ENCODE measurements around the gene SLC6A16.
"Not testable (repeated sequence)": the region's sequence is repeated elsewhere in the genome, so short reads cannot be mapped to it uniquely, and the experiment has no call there.

SLC6A16 gene

DNA sequence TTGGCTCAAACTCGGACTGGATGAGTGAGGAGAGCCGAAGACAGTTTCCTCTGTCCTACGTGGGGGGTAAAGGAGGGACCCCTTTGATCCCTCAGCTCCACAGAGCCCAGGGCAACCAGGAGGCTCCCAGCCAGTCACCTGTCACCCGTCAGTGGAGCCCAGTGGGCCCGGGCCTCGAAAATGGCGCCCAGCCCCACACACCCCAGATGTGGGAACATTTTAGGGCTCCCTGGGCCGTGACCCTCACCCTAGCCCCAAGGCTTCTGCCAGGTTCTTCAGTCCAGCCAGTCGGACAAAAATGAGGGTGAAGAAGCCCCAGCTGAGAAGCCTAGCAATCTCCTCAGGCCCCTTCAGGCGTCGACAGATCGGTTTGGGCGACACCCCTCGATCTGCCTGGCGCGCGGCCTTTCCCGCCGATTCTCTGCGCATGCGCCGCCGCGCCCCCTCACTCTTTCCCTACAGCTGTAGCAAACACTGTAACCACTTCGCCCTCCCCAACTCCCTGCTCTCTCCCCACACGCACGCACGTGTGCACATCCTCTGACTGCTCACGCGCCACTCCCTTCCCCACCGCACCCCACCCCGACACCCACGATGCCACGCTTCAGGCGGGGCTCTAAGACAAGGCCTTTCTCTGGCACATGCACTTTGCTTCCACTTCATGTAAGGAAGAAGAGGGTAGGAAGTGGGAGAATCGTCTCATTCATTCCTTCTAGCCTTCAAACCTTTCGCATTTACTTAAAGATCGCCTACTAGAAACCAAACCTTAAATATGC, at the start of gene SLC6A16:
Gene SLC6A16, minus strand, starts transcription at position 391 of the 776 bp plus-strand sequence. CDS start 13,844 bp downstream, outside the sequence.
- DNase-seq: no peak

- not testable (repeated sequence) for DNase-seq
These were observed 48.2 kb upstream of the SLC6A16 start for GRCh38 chr19:49373174-49373573.

DNA sequence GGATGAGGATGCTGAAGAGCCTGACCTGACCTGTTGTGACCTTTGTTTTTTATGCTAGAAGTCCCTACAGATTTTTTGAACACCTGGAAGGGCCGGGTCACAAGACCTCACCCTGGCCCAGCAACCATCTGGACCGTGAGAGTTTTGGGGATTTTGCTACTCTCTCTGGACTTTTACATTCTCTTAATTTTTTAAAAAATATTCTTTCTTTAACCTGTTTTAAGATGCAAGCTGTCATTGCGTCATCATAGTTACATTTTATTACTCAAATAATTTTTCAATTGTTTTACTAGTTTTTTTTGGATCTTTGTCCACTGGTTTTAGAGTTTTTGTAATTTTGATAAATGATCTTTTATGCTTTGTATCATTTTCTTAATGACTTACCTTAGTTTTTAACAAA, 46.2 kb upstream of the SLC6A16 start:
- DNase-seq: no peak

- DNase-seq: no peak
These were observed 43.8 kb upstream of the SLC6A16 start for GRCh38 chr19:49368711-49369358.

GRCh38 chr19:49366110-49366509, 41.1 kb upstream of the SLC6A16 start:
- DNase-seq: no peak

DNA sequence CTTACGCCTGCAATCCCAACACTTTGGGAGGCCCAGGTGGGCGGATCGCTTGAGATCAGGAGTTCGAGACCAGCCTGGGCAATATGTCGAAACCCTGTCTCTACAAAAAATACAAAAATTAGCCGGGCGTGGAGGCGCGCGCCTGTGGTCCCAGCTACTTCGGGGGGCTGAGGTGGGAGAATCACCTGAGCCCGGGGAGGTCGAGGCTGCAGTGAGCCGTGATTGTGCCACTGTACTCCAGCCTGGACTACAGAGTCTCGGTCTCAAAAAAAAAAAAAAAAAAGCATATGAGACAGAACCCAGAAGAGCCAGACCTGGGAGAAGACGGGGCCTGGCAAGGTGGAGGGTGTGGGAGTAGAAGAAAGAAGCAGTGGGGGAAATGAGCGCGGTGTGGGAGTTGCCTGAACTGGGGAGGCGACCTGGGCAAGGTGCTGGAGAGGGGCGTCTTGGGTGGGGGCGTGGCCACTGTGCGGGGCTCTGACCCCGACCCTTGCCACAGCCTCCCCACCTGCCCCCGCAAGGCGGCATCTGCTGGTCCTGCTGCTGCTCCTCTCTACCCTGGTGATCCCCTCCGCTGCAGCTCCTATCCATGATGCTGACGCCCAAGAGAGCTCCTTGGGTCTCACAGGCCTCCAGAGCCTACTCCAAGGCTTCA, 39.2 kb upstream of the SLC6A16 start:
- DNase-seq: no peak

DNA sequence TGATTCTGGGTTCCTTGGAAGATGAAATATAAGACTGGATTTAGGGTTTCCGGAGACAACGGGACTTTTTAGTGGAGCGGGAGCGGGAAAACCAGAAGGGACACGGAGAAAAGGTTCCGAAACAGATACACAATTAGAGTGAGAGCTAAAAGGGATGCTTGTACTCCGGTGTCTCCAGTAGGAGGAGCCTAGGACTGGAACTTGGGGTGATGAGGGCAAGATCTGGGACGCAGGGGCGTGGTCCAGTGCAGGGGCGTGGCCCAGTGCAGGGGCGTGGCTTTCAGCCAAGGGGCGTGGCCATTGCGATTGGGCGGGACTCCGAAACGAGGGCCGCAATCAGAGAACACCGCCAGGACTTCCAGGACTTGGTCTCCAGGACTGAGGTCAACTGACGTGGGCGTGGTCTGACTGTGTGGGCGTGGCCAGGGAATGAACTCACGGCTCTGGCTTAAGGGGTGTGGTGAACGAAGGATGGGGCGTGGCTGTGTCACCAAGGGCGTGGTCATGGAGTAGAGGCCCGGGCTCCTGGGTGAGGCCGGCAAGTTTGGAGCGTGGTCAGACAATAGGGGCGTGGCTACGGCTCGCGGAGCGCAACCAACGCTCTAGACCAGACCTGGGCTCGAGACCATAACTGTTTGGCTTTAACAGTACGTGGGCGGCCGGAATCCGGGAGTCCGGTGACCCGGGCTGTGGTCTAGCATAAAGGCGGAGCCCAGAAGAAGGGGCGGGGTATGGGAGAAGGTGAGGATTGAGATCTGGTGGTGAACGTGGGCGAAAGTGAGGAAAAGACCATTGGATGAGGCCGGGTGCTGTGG, 38.5 kb upstream of the SLC6A16 start, which contains the start of gene DKKL1:
Gene DKKL1, plus strand, starts transcription at position 610 of the 815 bp plus-strand sequence. Its CDS starts 122 bp downstream, at position 732.
- peak; percentile 63 for DNase-seq

- no peak for DNase-seq
These were observed 37.9 kb upstream of the SLC6A16 start for GRCh38 chr19:49362929-49363267.

DNA sequence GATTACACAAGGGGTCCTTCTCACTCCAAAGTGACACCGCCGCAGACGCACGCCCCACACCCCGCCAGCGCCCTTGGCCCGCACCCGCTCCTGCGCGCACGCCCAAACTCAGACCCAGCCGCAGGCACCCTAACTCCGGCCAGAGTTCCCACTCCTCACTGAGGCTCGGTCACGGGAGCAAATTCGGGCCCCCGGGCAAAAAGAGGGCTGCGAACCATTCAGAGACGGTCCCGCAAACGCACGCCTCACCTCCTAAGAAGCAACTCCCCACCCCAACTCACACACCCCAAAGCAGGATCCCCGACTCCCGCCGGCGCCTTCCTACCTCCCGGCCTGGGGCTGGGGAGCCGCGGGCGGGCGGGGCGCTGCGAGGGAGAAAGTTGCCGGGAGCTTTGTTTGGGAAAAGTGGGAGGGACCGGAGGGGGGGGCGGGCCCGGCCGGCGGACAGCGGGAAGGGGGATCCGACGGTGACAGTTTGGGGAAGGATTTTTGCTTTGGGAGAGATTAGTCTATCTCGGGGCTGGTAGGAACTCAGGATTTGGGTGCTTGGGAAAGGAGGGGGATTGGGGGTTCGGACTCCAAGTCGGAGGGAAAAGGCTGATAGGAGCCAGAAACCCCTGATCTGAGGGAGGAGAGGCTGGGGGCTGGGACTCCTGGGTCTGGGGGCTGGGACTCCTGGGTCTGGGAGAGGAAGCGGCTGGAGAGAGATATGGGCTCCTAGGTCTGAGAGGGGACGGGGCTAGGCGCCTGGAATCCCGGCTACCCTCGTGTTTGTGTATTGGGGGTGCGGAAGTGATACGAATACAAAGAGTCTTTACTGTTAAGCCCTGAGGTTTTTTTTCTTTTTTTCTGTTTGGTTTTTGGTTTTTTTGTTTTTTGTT, 37.3 kb upstream of the SLC6A16 start, which contains the start of gene TEAD2:
Gene TEAD2, minus strand, starts transcription at position 369 of the 881 bp plus-strand sequence. CDS start 2,341 bp downstream, outside the sequence.
- no peak for DNase-seq

GRCh38 chr19:49361438-49362047, 36.6 kb upstream of the SLC6A16 start:
- DNase-seq: no peak

DNA sequence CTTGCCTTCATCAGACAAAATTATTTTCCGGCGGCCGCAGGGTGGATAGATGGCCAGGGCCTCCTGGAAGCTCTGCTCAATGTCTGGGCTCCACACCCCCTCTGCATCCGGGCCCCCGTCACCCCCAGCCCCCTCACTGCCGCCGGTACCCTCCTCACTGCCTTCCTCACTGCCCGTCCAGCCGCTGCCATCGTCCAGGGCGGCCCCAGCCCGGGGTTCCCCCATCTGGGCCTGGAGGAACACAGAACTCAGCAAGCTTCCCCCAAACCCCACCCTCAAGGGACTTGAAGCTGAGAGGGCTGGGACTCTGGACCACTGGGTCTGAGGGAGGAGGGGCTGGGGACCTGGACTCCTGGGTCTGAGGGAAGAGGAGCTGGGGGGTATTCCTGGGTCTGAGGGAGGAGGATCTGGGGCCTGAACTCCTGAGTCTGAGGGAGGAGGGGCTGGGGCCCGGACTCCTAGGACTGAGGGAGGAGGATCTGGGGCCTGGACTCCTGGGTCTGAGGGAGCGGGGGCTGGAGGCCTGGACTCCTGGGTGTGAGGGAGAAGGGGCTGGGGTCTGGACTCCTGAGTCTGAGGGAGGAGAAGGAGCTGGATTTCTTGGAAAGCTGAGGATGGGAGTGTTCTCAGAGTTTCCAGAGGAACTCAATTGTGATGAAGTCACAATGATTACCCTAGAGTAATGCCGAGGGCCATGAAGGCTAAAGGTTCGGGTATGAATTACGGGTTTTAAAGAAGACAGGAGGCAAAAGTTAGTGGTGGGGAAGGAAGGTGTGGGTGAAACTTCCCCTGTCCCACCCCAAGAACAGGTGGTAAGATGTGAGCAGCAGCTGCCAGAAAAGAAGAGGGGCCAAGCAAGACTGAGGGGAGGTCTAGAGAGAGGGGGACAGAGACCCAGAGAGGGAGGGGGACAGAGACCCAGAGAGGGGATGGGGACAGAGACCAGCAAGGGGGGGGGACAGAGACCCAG, 35.1 kb upstream of the SLC6A16 start:
- DNase-seq: no peak

DNA sequence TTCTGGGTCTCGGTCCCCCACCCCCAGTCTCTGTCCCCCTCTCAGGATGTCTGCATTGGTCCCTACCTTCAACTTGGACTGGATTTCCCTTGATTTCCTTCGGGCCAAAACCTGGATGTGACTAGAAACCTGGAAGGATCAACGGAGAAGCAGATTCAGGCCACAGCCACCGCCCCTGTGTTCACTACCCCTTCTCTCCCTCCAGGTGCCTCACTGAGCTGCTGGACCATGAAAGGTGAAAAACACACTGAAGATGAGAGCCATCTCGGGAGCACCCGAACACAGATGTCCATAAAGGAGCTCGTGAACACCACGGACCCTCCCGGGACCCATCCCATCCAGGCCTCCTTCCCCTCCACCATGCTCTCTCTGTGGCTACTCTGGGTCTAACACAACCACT, 32.2 kb upstream of the SLC6A16 start:
- DNase-seq: no peak

DNA sequence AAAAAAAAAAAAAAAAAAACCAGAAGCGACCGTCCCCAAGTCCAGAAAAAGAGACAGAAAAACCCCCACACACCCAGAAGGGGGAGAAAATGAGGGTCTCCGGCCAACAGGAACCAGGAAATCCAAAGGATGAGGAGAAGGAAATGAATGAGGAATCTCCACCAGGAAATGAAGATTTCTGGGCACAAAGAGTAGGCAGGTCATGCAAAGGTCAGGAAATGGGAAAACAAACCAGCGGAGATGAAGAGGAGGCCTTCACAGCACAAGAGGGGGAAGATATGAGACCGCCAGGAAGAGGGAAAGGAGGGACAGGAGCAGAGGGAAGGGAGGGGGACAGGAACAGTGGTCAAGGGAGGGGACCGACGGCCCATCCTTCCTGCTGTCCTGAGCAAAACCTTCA, 31.4 kb upstream of the SLC6A16 start:
- no peak for DNase-seq

DNA sequence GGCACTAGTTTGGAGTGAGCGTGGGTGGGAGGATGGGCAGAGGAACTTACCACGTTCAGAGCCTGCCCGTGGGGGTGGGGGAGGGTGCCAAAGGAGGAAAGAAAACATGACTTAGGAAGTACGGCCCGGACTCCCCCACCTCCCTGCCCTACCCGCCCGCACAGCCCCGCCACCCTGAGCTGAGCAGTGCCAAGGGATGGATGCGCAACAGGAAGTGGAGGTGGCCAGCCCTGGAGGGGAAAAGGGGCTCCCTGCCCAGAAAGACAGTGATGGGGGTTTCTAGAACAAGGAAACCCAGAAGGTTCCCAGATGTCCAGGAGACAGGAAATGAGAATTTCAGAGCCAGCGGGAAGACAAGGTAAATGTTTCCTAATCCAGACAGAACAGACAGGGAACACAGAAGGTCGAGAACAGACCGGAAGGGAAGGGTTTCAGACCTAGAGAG, 30.9 kb upstream of the SLC6A16 start:
- no peak for DNase-seq

- no peak for DNase-seq
These were observed 24.6 kb upstream of the SLC6A16 start for GRCh38 chr19:49349567-49349966.

DNA sequence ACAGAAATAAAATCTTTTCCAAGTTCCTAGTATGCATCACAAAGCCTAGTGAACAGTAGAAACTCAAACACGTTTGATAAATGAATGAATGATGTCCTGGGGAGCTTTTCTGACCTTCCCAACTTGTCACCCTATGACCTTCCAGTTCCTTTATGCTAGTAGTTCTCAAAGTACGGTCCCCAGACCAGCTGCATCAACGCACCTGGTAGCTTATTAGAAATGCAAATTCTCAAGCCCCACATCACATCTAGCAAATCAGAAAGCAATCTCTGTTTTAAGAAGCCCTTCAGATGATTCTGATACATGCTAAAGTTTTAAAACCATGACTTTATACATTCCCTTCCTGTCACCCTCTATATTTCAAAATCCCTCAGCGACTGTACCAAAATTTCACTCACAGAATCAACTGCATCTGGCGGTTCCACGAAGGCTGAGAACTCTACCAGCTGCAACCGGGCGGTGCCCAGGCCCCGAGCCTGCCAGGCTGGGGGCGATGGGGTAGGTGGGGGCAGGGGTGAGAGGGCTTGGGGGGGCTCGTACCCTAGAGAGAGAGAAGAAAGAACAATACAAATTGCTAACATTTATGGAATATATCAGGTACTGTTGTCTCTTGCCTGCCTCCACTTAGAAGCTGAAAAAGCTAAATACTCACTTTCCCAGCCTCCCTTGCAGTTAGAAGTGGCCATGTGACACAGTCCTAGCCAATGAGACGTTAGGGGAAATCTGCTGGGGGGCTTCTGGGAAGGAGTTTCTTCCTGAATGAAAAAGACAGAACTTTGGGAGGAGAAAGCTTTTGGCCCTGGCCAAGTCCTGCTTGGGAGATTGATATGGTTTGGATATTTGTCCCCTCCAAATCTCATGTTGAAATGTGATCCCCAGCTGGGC, 23.6 kb upstream of the SLC6A16 start:
- no peak for DNase-seq

DNA sequence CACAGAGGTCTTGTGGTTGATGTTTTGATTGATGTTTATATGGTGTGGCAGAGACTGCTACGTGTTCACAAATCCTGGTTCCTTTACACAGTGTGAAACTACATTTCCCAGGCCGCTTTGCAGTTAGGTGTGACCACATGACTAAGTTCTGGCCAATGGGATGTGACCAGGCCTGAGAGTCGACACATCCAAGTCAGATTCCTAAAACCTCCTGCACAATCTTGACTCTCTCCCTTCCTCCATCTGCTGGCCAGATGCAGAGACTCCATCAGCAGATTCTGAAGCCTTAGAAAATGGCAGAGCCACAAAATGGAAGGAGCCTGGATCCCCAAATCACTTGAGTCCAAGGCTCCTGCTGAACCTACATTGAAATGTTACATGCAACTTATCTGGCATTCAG, 22.8 kb upstream of the SLC6A16 start:
- no peak for DNase-seq

GRCh38 chr19:49347191-49347590, 22.2 kb upstream of the SLC6A16 start:
- DNase-seq: no peak

Measured in stimulated activated CD4-positive, alpha-beta T cell treated with anti-CD3 and anti-CD28 coated beads, Interleukin-4, amount 100 ng/mL, for 24 hours (primary cell).